Mammary epithelial cell (primary cell): ENCODE measurements around the gene SMIM3.

Experiments
- CTCF ChIP-seq, 2 donors: IDR thresholded peaks in 1 of 2; conservative IDR thresholded peaks in 1 of 2; 2 replicates each; pipeline ENCODE4 v1.5.1; 2011 to 2012; ENCODE audit warnings: inconsistent platforms in 2 of 2, low read length in 2 of 2, mild to moderate bottlenecking in 2 of 2, control low read depth in 1 of 2, low read depth in 1 of 2; ENCODE audit not compliant: insufficient read depth in 1 of 2; ENCODE audit errors: extremely low read depth in 1 of 2
- EZH2 ChIP-seq: IDR thresholded peaks from 2 replicates; pipeline ENCODE4 v1.6.1; 2012; ENCODE audit warnings: low read length, inconsistent platforms, borderline replicate concordance

DNA sequence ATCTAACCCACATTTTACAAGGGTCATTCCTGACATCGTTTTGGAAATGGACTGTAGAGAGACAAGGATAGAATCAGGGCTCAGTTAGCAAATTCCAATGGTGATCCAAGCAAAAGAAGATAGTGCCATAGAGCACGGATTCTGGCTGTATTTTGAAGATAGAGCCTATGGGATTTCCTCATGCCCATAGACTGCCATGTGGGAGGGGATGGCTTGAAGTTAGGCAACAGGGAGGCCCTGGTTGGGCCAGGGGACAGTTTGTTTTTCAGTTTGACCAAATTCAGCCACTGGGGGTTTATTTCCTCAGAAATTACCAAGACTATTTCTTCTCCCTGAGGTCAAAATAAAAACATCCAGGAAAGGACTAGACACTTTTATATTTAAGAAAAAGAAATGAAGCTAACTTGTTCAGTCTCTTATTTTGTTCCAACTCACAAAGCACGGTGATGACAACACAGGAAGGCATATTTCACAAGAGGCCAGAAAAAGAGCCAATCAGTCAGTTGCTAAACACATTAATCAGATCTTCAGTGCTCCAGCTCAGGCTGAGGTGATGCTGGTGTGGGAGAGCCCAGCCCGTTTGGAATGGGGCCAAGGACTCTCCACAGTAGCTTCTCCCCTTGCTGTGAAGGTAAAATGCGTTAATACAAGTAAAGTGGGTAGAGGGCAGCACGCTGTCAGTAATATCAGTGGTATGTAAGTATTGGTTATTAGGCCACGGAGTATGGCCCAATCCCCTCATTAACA lies 15.4 kb upstream of the SMIM3 start:
- TF ChIP-seq CTCF (conservative IDR thresholded peaks at IDR 0.05 in 1 of 2, IDR thresholded peaks at IDR 0.05 in 1 of 2; ENCODE audit: extremely low read depth in 1 of 2, insufficient read depth in 1 of 2, low read depth in 1 of 2, low read length in 2 of 2), result no peak
- TF ChIP-seq EZH2, result no peak
